Renal cortical epithelial cell (primary cell): ENCODE results near the gene THBD. TPM values are rescaled to one million over a fixed set of nuclear protein-coding genes. Genes with fewer than 3 reads are reported as not detected.
"Not testable (repeated sequence)": the region's sequence is repeated elsewhere in the genome, so short reads cannot be mapped to it uniquely, and the experiment has no call there.

Source experiments
- DNase-seq: peaks from one replicate; pipeline ENCODE4 v3.0.0-alpha.2; 2011; ENCODE audit warnings: low read depth
- total RNA-seq: library from RNA; depleted of rRNA; stranded (reverse); fragments of >200 nt; gene quantifications from 2 replicates; pipeline ENCODE4 v1.2.3, GENCODE V29; 2014

THBD gene
- total RNA-seq, 1 donor from 2014 or later: 0.99 TPM

- no peak for DNase-seq
These were observed 13.7 kb downstream of the THBD start for GRCh38 chr20:23035731-23036130.

- DNase-seq: no peak
These were observed 14.5 kb downstream of the THBD start, which contains the start of gene SSTR4 for GRCh38 chr20:23034721-23035671. TSS of gene SSTR4 (plus strand) at chr20:23035312. CDS start at chr20:23035484, 172 bp downstream.

GRCh38 chr20:23033918-23034317, 15.6 kb downstream of the THBD start:
- no peak for DNase-seq

DNA sequence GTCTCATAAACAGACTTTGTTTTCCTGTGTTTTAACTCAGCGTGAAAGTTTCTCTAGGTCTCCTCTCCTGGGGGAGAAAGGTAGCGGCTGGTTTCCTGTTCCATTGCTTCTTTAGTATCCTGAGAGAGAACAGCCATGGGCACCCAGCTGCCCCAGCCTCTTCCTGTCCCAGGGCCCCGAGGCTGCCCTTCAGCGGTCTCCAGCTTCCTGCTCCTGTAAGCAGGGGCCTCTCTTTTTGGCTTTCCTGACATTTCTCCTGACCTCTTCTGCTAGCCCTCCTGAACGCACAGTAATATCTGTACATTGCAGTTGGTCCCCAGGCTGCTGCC, 16.8 kb downstream of the THBD start:
- DNase-seq: no peak

DNA sequence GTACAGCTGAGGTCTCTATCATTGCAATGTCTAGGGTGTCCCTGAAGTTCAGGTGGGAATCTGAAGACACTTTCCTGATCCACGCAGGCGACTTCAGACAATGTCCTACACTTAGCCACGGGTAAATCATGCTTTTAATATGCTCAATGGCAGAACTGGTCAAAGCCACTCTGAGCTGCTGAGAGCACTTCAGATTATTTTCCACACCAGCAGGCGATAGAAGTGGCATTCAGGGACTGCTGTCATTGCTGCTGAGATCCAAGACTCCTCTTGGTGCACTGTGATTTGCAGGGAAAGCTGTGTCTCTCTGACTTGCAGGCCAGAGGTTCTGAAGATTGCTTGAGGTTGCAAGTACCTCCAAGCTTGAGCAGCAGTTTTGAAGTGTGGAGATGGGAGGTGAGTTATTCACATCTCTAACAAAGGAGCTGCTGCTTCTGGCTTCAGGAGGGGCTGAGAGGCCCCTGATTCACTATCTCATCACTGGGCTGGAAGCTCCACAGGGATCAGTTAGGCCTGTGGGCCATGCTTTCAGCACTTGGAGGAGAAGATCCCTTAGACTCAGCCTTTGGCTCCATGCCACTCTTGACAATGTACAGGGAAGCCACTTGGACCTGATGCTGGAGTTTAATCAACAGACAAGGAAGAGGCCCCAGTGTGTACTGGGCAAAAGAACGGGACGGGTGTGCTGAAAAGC, 17.3 kb downstream of the THBD start:
- DNase-seq: no peak

- no peak for DNase-seq
These were observed 18.1 kb downstream of the THBD start for GRCh38 chr20:23031346-23031745.

DNA sequence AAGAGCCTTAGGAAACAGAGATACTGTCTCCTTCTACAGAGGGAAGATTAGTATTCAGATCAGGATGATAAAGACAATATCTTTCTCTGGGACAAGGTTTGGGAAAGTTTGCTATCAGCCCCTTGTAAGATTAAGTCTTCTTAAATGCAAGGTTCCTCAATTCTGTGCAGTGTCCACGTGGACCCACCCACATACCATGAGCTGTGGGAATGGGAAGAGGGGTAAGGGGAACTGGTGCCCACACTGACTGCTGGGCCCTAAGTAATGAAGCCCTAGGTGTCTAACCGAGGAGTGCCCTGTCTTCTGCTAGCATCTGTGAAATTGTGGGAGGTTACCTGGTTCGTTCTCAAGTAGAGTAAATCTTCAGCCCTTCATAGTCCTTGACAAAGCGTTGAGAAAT, 20.1 kb downstream of the THBD start:
- DNase-seq: no peak

- no peak for DNase-seq
These were observed 21.1 kb downstream of the THBD start for GRCh38 chr20:23028392-23028791.

DNA sequence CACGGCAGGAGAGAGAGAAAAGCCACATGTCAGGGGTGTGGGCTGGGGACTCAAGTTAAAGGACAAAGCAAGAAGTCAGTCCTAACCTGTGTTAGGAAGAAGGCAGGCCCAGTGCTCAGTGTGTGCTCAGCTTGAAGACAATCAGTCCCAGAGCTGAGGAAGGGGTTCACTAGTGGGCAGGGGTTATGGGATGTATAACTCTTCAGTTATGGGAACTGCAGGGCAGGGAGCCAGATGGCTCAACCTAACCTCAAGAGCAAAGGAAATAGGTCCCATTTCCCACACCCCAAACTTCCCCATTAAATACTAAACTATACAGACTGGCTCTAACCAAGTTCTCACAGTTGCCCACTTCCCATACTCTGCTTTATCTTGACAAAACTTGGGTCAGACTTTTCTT, 21.8 kb downstream of the THBD start:
- no peak for DNase-seq

- not testable (repeated sequence) for DNase-seq
These were observed 24.0 kb downstream of the THBD start for GRCh38 chr20:23025503-23025902.

GRCh38 chr20:23024701-23025100, 24.8 kb downstream of the THBD start:
- DNase-seq: no peak

DNA sequence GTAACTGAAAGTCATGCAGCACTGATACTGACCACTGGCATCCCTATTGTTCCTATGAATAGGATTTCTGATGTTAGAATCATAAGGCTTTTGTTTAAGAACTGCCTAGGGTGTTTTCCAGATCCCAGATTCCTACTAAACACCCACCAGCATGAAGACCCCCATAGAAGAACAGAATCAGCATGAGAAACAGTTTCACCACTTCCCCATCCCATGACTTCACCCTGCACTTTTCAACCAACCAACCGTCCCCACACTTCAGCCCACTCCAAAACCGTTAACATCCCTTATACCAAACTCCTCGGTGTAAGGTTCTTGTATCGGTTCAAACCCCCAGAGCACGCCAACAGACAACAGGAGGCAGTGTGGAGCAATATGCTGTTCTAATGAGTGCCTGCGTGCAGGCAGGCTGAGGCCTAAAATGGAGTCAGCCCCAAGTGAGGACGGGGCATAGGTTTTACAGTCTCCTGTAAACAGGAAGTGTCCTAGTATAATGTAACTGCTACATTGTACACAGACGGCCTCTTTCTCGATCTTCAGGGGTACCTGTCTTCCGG, 25.8 kb downstream of the THBD start:
- peak; percentile 31 for DNase-seq

GRCh38 chr20:23022849-23023248, 26.6 kb downstream of the THBD start:
- no peak for DNase-seq

DNA sequence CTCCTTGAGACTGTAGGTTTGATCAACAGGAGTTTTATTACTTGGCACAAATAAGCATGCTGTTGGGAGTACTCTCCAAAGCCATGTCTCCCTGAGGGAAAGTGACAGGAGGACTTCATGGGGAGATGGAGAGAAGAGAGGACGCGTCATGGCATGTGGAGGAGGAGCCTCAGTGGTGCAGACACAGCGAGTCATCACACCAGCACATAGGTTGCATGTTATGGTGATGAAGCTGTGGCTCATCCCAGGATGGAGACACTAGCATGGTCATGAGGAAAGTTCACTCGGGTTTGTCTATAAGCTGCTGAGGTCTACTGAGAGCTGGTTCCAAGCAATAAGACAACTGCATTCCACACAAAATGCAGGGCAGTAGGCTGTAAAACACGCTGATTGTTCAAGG, 27.5 kb downstream of the THBD start:
- DNase-seq: no peak

DNA sequence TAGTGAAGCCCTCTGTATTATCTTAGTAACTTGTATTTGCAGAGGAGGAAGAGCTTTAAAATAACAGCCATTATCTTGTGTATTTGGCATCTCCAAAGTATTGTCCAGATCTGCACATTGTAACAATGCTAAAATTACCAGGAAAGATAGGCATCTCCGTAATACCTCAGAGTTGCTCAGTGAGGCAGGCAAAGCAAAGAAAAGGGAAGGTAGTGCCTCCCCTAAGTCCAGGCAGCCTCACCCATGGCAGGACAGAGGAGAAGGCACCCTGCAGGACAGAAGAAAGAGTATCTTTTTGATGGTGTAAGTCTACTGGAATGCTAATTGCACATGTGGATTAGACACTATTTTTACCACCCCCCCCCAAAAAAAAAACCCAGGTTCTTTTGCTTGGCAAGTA, 27.9 kb downstream of the THBD start:
- DNase-seq: no peak

- no peak for DNase-seq
These were observed 29.0 kb downstream of the THBD start for GRCh38 chr20:23020230-23021018.

DNA sequence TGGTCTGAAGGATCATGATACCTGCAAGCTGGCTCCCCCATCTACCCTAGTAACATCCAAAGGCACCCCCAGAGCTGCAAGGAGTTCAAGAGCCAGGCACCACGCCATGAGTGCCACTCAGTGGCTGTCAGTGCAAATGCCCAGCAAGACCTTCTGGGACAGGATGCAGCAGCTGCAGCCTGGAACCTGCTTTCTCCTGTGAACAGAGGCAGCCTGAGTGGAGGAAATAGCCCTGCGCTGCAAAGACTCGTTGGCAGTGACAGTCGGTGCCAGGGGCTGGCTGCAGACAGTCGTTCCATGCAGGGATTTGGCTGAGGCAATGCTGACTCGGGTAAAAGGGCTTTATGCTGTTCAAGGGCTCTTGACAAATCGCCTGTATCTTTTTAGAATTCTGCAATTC, 30.1 kb downstream of the THBD start:
- no peak for DNase-seq

- DNase-seq: no peak
These were observed 30.5 kb downstream of the THBD start for GRCh38 chr20:23018941-23019340.

GRCh38 chr20:23018432-23018831, 31.0 kb downstream of the THBD start:
- DNase-seq: no peak

GRCh38 chr20:23017516-23017915, 32.0 kb downstream of the THBD start:
- peak; percentile 36 for DNase-seq

GRCh38 chr20:23013429-23013828, 36.0 kb downstream of the THBD start:
- no peak for DNase-seq
